HepG2 (cell line): Measurements from ENCODE around the gene PISD. TPM values are rescaled to one million over a fixed set of nuclear protein-coding genes. Genes with fewer than 3 reads are reported as not detected.

Source experiments
- CC2D1A ChIP-seq: sonication (generic); formaldehyde crosslinking; IDR thresholded peaks from 2 replicates; pipeline ENCODE4 v1.8.1; 2023; ENCODE audit warnings: mild to moderate bottlenecking, missing genetic modification reagents
- CREB1 ChIP-seq, 2 experiments: fragments of 450-650 bp in 1 of 2; IDR thresholded peaks; 2 replicates each; pipeline ENCODE4 v1.6.1; 2016 to 2017; ENCODE audit warnings: control low read depth in 1 of 2, mild to moderate bottlenecking in 1 of 2, missing compliant biosample characterization in 1 of 2, missing genetic modification characterization in 1 of 2
- FLYWCH1 ChIP-seq: sonication (generic); formaldehyde crosslinking; IDR thresholded peaks from 2 replicates; pipeline ENCODE4 v1.8.1; 2023; ENCODE audit warnings: mild to moderate bottlenecking, missing genetic modification reagents
- HHEX ChIP-seq: IDR thresholded peaks from 2 replicates; pipeline ENCODE4 v1.6.1; 2016; ENCODE audit warnings: control low read depth
- ISL2 ChIP-seq: sonication (generic); formaldehyde crosslinking; IDR thresholded peaks from 2 replicates; pipeline ENCODE4 v1.5.0; 2020; ENCODE audit warnings: missing genetic modification reagents
- MIER2 ChIP-seq: IDR thresholded peaks from 2 replicates; pipeline ENCODE4 v1.6.1; 2016; ENCODE audit warnings: missing biosample characterization, missing genetic modification reagents
- NCOA5 ChIP-seq: sonication (generic); formaldehyde crosslinking; IDR thresholded peaks from 2 replicates; pipeline ENCODE4 v1.4.0; 2020; ENCODE audit warnings: missing genetic modification reagents
- POGZ ChIP-seq: sonication (generic); formaldehyde crosslinking; IDR thresholded peaks from 2 replicates; pipeline ENCODE4 v1.4.0; 2020; ENCODE audit warnings: mild to moderate bottlenecking, missing genetic modification reagents
- SOX13 ChIP-seq, 3 experiments: fragments of 450-650 bp in 1 of 3; sonication (generic) in 1 of 3; formaldehyde crosslinking in 1 of 3; IDR thresholded peaks in 2 of 3; conservative IDR thresholded peaks in 1 of 3; 2 replicates each; pipeline versions ENCODE4 v1.5.0 to v1.6.1; 2016 to 2020; ENCODE audit warnings: antibody characterized with exemption in 1 of 3, mild to moderate bottlenecking in 1 of 3, missing compliant biosample characterization in 1 of 3, missing genetic modification reagents in 1 of 3, moderate library complexity in 1 of 3
- ZBTB3 ChIP-seq: sonication (generic); formaldehyde crosslinking; IDR thresholded peaks from 2 replicates; pipeline ENCODE4 v1.4.0; 2020; ENCODE audit warnings: low read depth, mild to moderate bottlenecking, moderate library complexity, missing genetic modification reagents, borderline replicate concordance
- ZNF12 ChIP-seq: sonication (generic); formaldehyde crosslinking; IDR thresholded peaks from 2 replicates; pipeline ENCODE4 v1.5.0; 2020; ENCODE audit warnings: missing genetic modification reagents
- ZNF274 ChIP-seq: sonication (generic); formaldehyde crosslinking; IDR thresholded peaks from 2 replicates; pipeline ENCODE4 v1.5.1; 2020; ENCODE audit warnings: mild to moderate bottlenecking, missing genetic modification reagents
- ZNF317 ChIP-seq: sonication (generic); formaldehyde crosslinking; IDR thresholded peaks from 2 replicates; pipeline ENCODE4 v1.5.0; 2020; ENCODE audit warnings: mild to moderate bottlenecking, missing genetic modification reagents
- ZNF367 ChIP-seq: sonication (generic); formaldehyde crosslinking; IDR thresholded peaks from 2 replicates; pipeline ENCODE4 v1.4.0; 2020; ENCODE audit warnings: missing genetic modification reagents, borderline replicate concordance
- ZNF570 ChIP-seq: sonication (generic); formaldehyde crosslinking; IDR thresholded peaks from 2 replicates; pipeline ENCODE4 v1.4.0; 2020; ENCODE audit warnings: mild to moderate bottlenecking, missing genetic modification reagents, borderline replicate concordance
- ZNF879 ChIP-seq: sonication (generic); formaldehyde crosslinking; IDR thresholded peaks from 2 replicates; pipeline ENCODE4 v1.8.1; 2023; ENCODE audit warnings: missing genetic modification reagents
- ZSCAN21 ChIP-seq: sonication (generic); formaldehyde crosslinking; IDR thresholded peaks from 2 replicates; pipeline ENCODE4 v1.8.0; 2022; ENCODE audit warnings: mild to moderate bottlenecking, missing genetic modification reagents, moderate library complexity, borderline replicate concordance
- polyA plus RNA-seq, 8 experiments: library from polyadenylated mRNA; depleted of rRNA in 3 of 8; stranded (reverse) in 7 of 8; unstranded in 1 of 8; fragments of >200 nt; fragmentation: Illumina TruSeq in 4 of 8; extraction: Trizol in 4 of 8; gene quantifications; 2 replicates each; pipeline versions ENCODE4 v1.2.1 to v1.2.3, GENCODE V29; 2011 to 2016; ENCODE audit warnings: low read depth in 4 of 8, missing spikeins in 1 of 8, mixed read lengths in 1 of 8; ENCODE audit not compliant: insufficient read depth in 1 of 8
- total RNA-seq, 5 experiments: library from RNA; depleted of rRNA; stranded (reverse); fragments of >200 nt; fragmentation: Illumina TruSeq; extraction: Trizol; gene quantifications; 2 replicates each; pipeline ENCODE4 v1.2.3, GENCODE V29; 2016; ENCODE audit warnings: low read depth in 1 of 5
- TF ChIP-seq, protein P1 (sequence below): sonication (generic); formaldehyde crosslinking; IDR thresholded peaks from 2 replicates; pipeline ENCODE4 v1.5.1; 2020; ENCODE audit warnings: mild to moderate bottlenecking, missing genetic modification reagents, borderline replicate concordance
- TF ChIP-seq, protein P2 (sequence below): IDR thresholded peaks from 2 replicates; pipeline ENCODE4 v1.6.1; 2016; ENCODE audit warnings: low read depth
- TF ChIP-seq, protein P3 (sequence below): sonication (generic); formaldehyde crosslinking; IDR thresholded peaks from 2 replicates; pipeline ENCODE4 v1.4.0; 2020; ENCODE audit warnings: mild to moderate bottlenecking, missing genetic modification reagents

The PISD gene
- total and polyA plus RNA-seq, 2 of the 13 experiments (the other 11 are each of a cell fraction or from before 2014, with no cell fraction given): 30.1 to 47.7 TPM

DNA sequence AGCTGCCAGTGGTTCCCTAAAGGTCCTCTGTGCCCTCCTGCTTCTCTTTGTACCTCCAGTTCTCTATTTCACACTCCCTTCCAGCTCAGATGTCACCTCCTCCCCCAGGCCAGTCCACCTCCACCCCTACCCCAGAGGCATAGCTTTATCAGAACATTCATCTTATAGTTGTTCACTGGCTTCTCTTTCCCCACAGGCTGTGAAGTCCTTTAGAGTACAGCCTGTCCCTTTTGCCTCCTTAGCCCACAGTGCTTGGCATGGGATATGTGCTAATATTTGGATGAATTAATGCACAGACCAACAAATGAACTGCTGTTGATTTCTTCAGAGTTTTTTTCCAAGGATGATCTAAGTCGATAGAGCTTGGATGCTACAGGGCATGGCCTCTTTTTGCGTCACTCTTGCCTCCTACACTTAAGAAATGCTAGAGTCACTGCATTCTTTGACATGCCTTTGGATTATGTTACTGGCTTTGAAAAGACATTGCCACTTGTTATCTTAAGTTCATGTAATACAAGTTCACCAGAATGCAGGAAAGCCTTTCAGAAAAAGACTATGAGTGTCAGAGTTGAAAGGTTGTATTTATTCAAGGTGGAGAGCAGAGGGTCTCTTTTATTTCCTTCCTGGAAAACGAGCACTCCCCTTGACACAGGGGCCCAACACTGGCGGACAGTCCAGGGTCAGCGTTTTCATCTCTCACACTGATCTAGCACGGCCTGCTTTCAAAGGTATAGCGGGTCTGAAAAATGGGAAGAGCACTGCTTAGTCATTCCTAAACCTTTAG, 75.7 kb downstream of the PISD start (continued):
- TF ChIP-seq, protein P1, sequence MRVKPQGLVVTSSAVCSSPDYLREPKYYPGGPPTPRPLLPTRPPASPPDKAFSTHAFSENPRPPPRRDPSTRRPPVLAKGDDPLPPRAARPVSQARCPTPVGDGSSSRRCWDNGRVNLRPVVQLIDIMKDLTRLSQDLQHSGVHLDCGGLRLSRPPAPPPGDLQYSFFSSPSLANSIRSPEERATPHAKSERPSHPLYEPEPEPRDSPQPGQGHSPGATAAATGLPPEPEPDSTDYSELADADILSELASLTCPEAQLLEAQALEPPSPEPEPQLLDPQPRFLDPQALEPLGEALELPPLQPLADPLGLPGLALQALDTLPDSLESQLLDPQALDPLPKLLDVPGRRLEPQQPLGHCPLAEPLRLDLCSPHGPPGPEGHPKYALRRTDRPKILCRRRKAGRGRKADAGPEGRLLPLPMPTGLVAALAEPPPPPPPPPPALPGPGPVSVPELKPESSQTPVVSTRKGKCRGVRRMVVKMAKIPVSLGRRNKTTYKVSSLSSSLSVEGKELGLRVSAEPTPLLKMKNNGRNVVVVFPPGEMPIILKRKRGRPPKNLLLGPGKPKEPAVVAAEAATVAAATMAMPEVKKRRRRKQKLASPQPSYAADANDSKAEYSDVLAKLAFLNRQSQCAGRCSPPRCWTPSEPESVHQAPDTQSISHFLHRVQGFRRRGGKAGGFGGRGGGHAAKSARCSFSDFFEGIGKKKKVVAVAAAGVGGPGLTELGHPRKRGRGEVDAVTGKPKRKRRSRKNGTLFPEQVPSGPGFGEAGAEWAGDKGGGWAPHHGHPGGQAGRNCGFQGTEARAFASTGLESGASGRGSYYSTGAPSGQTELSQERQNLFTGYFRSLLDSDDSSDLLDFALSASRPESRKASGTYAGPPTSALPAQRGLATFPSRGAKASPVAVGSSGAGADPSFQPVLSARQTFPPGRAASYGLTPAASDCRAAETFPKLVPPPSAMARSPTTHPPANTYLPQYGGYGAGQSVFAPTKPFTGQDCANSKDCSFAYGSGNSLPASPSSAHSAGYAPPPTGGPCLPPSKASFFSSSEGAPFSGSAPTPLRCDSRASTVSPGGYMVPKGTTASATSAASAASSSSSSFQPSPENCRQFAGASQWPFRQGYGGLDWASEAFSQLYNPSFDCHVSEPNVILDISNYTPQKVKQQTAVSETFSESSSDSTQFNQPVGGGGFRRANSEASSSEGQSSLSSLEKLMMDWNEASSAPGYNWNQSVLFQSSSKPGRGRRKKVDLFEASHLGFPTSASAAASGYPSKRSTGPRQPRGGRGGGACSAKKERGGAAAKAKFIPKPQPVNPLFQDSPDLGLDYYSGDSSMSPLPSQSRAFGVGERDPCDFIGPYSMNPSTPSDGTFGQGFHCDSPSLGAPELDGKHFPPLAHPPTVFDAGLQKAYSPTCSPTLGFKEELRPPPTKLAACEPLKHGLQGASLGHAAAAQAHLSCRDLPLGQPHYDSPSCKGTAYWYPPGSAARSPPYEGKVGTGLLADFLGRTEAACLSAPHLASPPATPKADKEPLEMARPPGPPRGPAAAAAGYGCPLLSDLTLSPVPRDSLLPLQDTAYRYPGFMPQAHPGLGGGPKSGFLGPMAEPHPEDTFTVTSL (CRISPR knock-in tag): peak; percentile 92; the same call in 1 of the 2 replicates
- TF ChIP-seq ZBTB3: no peak
- peak; percentile 70; the same call in 1 of the 2 replicates for TF ChIP-seq POGZ
- TF ChIP-seq, protein P2, sequence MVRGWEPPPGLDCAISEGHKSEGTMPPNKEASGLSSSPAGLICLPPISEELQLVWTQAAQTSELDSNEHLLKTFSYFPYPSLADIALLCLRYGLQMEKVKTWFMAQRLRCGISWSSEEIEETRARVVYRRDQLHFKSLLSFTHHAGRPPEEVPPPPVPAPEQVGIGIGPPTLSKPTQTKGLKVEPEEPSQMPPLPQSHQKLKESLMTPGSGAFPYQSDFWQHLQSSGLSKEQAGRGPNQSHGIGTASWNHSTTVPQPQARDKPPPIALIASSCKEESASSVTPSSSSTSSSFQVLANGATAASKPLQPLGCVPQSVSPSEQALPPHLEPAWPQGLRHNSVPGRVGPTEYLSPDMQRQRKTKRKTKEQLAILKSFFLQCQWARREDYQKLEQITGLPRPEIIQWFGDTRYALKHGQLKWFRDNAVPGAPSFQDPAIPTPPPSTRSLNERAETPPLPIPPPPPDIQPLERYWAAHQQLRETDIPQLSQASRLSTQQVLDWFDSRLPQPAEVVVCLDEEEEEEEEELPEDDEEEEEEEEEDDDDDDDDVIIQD (CRISPR knock-in tag): peak; percentile 83
- no peak; the same call in 1 of the 2 replicates for TF ChIP-seq MIER2
- no peak for TF ChIP-seq ZNF12 (CRISPR knock-in tag)
- no peak for TF ChIP-seq NCOA5
- TF ChIP-seq CC2D1A (CRISPR knock-in tag): no peak
- TF ChIP-seq FLYWCH1: no peak
- no peak for TF ChIP-seq ZNF879 (CRISPR knock-in tag)
- no peak for TF ChIP-seq ZNF570
- TF ChIP-seq ZSCAN21 (CRISPR knock-in tag): no peak
- TF ChIP-seq ZNF274: no peak
- peak; percentile 61; the same call in 1 of the 2 replicates for TF ChIP-seq SOX13 (IDR thresholded peaks at IDR 0.05)
- peak in 1 of 2 experiments; percentile 93; a peak in 2 of 4 replicates for TF ChIP-seq SOX13 (CRISPR knock-in tag; conservative IDR thresholded peaks at IDR 0.05 in 1 of 2, IDR thresholded peaks at IDR 0.05 in 1 of 2)
- TF ChIP-seq, protein P3, sequence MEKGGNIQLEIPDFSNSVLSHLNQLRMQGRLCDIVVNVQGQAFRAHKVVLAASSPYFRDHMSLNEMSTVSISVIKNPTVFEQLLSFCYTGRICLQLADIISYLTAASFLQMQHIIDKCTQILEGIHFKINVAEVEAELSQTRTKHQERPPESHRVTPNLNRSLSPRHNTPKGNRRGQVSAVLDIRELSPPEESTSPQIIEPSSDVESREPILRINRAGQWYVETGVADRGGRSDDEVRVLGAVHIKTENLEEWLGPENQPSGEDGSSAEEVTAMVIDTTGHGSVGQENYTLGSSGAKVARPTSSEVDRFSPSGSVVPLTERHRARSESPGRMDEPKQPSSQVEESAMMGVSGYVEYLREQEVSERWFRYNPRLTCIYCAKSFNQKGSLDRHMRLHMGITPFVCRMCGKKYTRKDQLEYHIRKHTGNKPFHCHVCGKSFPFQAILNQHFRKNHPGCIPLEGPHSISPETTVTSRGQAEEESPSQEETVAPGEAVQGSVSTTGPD (CRISPR knock-in tag): no peak
- peak; percentile 94 for TF ChIP-seq ISL2 (CRISPR knock-in tag)
- TF ChIP-seq CREB1 (IDR thresholded peaks at IDR 0.05): no peak
- peak; percentile 76; the same call in 1 of the 2 replicates for TF ChIP-seq CREB1 (CRISPR knock-in tag; IDR thresholded peaks at IDR 0.05)
- TF ChIP-seq HHEX: no peak
- no peak; the same call in 1 of the 2 replicates for TF ChIP-seq ZNF317 (CRISPR knock-in tag)
- TF ChIP-seq ZNF367 (CRISPR knock-in tag): no peak
